Stimulated activated CD8-positive, alpha-beta memory T cell treated with anti-CD3 and anti-CD28 coated beads, Interleukin-15, amount 100 ng/mL, for 1 hour (primary cell): ENCODE results near the gene ITPK1.

Experiments
- DNase-seq: peaks from one replicate; pipeline ENCODE4 v3.0.0-alpha.2; 2020; ENCODE audit warnings: low read depth

ITPK1 gene

GRCh38 chr14:92922883-92923743 lies 192.6 kb downstream of the ITPK1 start, which contains the start of gene CHGA:
Gene CHGA (plus strand): TSS chr14:92923150. CDS start chr14:92923360, 210 bp downstream.
- peak; percentile 20 for DNase-seq

DNA sequence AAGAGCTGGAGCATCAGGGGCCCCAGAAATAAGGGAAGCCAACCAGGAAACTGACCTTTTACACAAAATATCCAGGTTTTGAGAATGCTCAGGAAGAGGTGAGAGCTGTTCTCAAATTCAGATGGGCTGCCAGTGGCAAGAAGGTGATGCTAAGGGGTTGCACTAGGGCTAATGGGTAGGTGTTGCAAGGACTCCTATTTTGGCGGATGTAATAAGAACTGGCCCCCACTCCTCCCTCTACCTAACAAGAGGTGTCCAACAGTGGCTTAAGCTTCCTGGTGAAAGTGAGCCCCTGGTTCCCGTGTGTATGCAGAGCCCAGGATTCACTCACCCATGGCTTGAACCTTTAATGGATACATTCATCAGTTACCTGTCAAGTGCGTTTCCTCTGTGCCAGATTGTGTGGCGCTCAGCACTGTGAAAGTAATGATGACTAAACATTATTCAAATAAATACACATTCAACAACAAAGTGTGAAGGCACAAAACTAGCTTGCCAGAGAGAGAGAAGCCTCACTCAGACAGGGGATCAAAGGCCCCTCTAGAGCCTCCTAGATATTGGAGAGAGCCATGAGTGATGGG lies 193.5 kb downstream of the ITPK1 start:
- DNase-seq: no peak

- DNase-seq: no peak
Observed at GRCh38 chr14:92920001-92920400, 195.7 kb downstream of the ITPK1 start.

- DNase-seq: no peak
Observed at GRCh38 chr14:92917956-92918355, 197.8 kb downstream of the ITPK1 start.

DNA sequence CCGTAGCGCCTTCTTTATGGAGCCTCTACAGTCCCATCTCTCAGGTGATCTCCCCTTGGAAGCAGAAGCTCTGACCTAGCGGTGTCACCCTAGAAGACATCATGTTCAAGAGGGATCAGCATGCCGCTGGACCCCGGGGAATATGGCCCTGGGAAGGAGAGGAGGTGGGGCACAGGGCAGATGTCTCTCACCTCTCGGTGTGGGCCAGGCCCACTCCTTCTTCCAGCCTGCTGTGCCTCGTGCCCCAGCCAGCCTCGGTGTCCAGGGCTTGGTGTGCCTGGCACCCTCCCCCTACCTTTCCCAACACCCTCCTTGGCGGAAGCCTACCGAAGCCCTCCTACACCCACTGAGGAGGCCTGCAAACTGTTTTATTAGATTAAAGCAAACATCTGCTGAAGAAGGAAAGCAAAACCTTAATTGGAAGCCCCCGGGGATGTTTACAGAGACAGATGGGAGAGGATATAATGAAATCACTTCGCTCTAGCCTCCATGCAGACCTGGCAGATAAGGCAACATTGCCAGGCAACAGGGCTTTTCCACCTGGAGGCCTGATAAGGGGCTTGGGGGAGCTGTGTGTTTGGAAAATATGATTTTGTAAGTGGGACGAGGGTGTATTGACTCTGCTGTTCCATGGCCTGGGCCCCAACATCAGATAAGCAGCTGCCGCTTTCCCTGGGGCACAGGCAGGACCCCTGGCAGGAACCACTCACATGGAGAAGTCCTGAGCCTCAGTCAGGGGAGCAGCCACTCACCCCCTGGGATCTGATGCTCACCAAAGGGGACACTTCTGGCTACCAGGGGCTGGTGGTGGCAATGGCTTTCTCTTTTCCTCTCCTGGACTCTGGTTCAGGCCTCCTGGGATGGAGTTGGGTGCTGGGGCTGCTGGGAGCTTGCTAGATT lies 198.4 kb downstream of the ITPK1 start:
- no peak for DNase-seq

DNA sequence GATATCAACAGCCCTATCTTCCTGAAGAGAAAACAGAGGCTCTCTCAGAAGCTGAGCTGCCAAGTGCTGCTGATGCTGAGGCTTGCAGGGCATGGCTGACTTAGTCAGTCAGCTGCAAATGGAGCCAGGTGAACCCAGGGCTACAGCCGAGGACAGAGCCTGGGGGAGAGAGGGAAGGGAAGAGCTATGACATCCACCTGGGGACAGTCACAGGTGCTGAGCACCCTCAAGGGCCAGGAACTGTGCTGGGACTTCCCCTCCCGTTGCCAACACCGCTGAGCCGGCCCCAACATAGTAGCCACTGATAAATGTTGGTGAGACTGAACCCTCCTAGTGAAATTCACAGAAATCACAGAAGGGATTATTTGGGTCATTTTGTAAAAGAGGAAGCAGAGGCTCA lies 199.5 kb downstream of the ITPK1 start:
- no peak for DNase-seq

DNA sequence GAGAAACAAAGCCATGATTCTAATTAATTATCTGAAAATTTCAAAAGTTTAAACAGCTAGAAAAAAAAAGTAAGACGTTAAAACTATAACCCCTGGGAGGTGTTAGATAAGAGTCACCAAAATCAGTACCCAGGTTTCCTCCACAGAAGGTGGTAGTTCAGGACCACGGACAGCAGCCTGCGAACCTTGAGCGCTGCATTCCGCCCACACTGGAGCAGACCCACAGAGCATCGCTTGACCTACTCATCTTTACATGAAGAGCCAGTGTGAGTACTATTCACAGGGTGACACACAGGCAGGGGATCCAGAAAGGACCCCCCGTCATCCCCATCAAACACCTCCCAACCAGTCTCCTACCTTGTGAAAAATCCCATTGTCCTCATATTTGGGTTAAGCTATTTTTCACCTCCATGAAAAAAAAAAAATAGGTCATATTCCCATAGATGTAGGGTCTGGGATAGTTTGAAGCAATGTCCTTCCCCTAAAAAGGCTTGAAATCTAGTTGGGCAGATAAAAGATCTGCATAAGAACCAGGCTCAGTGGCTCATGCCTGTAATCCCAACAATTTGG lies 201.6 kb downstream of the ITPK1 start:
- DNase-seq: no peak

GRCh38 chr14:92907316-92907911 lies 208.3 kb downstream of the ITPK1 start:
- DNase-seq: no peak

- DNase-seq: no peak
Observed at GRCh38 chr14:92906823-92907222, 208.9 kb downstream of the ITPK1 start.

- DNase-seq: no peak
Observed at GRCh38 chr14:92906420-92906819, 209.3 kb downstream of the ITPK1 start.

- DNase-seq: no peak
Observed at GRCh38 chr14:92905667-92906066, 210.1 kb downstream of the ITPK1 start.

GRCh38 chr14:92903359-92903758 lies 212.4 kb downstream of the ITPK1 start:
- DNase-seq: no peak

DNA sequence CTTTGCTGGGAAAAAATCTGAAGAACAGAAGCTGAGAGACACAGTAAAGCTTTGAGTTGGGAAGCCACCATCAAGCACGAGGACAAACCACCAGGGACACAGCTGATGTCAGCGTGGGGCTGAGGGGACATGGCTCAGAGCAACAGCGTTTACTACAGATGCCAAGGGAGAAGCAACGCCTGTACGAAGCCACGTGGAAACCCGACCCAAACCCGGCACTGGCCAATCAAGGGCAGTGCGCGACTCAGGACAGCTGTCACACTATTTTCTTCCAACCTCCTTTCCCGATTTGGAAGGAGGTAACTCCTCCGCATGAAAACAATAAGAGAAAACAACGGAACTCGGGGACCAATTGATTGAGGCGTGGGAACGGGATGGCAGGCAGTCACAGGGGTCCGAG lies 213.0 kb downstream of the ITPK1 start:
- DNase-seq: no peak

DNA sequence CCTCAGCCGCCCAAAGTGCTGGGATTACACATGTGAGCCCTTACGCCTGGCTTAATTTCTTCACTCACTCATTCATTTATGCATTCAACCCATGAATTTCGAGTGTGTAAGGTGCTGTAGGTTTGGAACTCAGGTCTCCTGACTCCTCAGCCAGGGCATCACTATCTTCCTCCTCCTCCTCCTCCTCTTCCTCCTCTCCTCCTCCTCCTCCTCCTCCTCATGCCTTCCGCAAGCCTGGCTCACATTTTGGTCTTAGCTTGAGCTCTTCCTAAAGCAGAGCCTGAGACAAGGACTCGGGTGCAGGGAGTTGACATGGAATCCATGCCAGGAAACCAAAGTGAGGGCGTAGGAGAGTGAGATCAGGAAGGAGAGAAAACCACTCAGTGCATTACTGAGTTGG lies 213.5 kb downstream of the ITPK1 start:
- DNase-seq: no peak

DNA sequence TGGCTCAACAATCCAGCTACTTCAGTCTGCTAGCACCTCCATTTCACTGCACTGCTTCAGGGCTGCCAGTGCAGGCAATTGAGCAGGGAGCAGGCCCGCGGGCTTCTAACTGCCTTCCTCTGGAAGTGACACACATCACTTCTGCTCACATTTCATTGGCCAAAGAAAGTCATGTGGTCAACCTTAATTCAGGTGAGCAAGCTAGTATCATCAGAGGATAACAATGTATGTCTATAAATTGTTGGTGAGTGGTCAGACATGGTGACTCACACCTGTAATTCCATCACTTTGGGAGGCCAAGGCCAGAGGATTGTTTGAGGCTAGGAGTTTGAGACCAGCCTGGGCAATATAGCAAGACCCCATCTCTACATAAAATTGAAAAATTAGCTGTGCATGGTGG lies 215.1 kb downstream of the ITPK1 start:
- DNase-seq: no peak

DNA sequence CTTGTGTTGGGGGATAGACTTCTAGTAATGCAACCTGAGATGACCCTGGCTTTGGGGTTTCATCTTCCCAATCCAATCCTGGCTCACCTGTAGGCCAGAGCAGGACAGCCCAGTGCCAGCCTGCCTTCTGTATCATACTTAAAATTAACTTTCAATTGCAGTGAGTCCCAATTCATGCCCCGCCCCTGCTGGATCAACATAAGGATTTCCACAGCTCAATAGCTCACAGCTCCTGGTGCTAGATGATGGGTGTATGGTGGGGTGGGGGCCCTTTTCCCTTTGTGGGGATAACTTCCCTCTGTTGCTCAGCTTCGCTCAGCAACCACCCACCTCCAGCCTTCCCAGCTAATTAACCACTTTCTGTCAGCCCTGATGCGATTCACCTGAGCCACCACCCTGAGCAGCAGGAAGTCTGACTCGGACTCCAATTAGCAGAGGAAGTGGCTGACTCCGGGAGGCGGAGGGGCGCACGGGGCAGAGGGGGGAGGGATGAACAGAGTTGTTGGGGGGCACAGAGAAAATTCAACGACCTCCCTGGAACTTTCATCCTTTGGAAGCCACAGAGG lies 217.1 kb downstream of the ITPK1 start:
- no peak for DNase-seq

GRCh38 chr14:92897922-92898565 lies 217.7 kb downstream of the ITPK1 start:
- DNase-seq: no peak

DNA sequence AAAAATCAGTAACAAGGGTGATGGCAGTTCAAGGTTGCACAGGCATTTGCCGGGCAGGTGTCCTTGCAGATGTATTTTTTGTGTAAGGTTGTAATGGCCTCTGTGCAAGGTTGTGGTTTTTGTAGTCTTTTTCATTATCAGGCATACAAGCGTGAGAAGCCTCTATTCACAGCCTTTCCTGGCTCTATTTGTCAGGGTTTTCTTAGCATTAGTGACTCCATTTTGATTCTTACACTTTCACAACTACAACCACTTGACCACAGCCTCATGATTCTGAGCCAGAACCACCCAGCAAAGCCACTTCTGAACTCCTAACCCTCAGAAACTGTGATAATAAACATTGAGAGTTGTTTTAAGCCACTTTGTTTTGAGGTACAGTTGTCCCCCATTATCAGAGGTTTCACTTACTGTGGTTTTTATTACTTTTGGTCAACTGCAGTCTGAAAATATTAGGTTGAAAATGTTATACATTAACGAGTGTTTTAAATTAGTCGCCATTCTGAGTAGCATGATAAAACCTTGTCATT lies 220.3 kb downstream of the ITPK1 start:
- DNase-seq: no peak

- no peak for DNase-seq
Observed at GRCh38 chr14:92892589-92892988, 223.1 kb downstream of the ITPK1 start.

DNA sequence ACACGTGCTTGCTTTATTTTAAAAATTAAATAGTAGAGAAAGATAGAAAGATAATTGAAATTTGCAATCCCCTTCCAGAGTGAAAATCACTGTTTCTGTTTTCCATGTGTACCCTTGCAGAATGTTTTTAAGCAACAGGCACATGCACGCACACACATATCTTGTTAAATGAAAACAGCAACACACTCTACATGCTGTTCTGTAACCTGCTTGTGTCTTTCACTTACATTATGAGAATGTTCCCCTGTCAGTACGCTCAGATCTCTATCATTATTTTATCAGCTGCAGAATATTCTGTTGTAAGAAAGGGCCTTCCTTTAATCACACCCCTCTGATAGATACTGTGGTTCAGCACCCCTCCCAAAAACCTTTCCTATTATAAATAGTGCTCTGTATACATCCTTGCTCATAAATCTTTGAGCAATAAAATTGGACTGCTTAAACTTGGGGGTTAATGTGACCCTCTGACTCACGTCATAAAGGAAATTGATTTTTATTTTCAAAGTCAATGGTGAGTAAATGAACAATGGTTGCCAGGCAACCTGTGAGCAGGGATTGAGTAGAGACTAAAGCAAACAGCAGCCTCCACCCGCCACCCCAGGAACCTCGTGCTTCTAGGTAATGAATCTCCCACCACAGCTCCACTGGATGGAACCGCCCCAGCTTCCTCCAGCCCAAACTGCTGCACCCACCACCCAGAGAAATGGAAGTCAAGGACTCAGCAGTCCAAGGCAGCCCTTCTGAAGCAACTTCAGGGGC lies 224.7 kb downstream of the ITPK1 start:
- no peak for DNase-seq
